OCI-LY1 (cell line): ENCODE results near the gene CCDC187.

ENCODE experiments used
- H2AFZ ChIP-seq: fragments of 200-600 bp; sonication (generic), shearing (Covaris generic); 2 replicates; pipeline ENCODE4 v1.6.0; 2014; ENCODE audit warnings: antibody characterized with exemption, mild to moderate bottlenecking, low read length
- H3F3A ChIP-seq: fragments of 200-600 bp; sonication (generic), shearing (Covaris generic); 2 replicates; pipeline ENCODE4 v1.6.0; 2014; ENCODE audit warnings: mild to moderate bottlenecking, antibody characterized with exemption, low read length, moderate library complexity; ENCODE audit not compliant: insufficient read depth
- H3K27ac ChIP-seq: fragments of 200-600 bp; sonication (generic); 2 replicates; pipeline ENCODE4 v1.5.1; 2014; ENCODE audit warnings: low read length, mixed run types, mild to moderate bottlenecking, low read depth; ENCODE audit not compliant: poor library complexity, severe bottlenecking
- H3K27me3 ChIP-seq: fragments of 200-600 bp; sonication (generic); 2 replicates; pipeline ENCODE4 v1.6.0; 2014; ENCODE audit warnings: antibody characterized with exemption, mild to moderate bottlenecking, low read length, moderate library complexity; ENCODE audit not compliant: insufficient read depth
- H3K36me3 ChIP-seq: fragments of 200-600 bp; sonication (generic); 2 replicates; pipeline ENCODE4 v1.6.1; 2014; ENCODE audit warnings: mild to moderate bottlenecking, antibody characterized with exemption, low read length, moderate library complexity, mixed read lengths; ENCODE audit not compliant: insufficient read depth
- H3K4me1 ChIP-seq: fragments of 200-600 bp; sonication (generic); 2 replicates; pipeline ENCODE4 v1.5.1; 2014; ENCODE audit warnings: mild to moderate bottlenecking, low read length, moderate library complexity; ENCODE audit not compliant: insufficient read depth, severe bottlenecking
- H3K4me2 ChIP-seq: fragments of 200-600 bp; sonication (generic), shearing (Covaris generic); 2 replicates; pipeline ENCODE4 v1.6.1; 2014; ENCODE audit warnings: low read length
- H3K4me3 ChIP-seq: fragments of 200-600 bp; sonication (generic); 2 replicates; pipeline ENCODE4 v1.5.1; 2014; ENCODE audit warnings: low read length, low read depth, mild to moderate bottlenecking, mixed read lengths; ENCODE audit not compliant: poor library complexity, severe bottlenecking
- H3K79me2 ChIP-seq: fragments of 200-600 bp; shearing (Covaris generic); 2 replicates; pipeline ENCODE4 v1.6.1; 2016; ENCODE audit warnings: mixed run types, low read length, mixed read lengths; ENCODE audit not compliant: insufficient read depth
- H3K9ac ChIP-seq: fragments of 200-600 bp; sonication (generic), shearing (Covaris generic); 2 replicates; pipeline ENCODE4 v1.6.1; 2014; ENCODE audit warnings: mild to moderate bottlenecking, low read length, mixed read lengths
- H3K9me2 ChIP-seq: fragments of 200-600 bp; sonication (generic), shearing (Covaris generic); 2 replicates; pipeline ENCODE4 v1.6.1; 2014; ENCODE audit warnings: low read depth, mild to moderate bottlenecking, low read length, mixed read lengths
- H3K9me3 ChIP-seq: fragments of 200-600 bp; shearing (Covaris generic); 2 replicates; pipeline ENCODE4 v1.6.1; 2014; ENCODE audit warnings: low read length, mixed read lengths
- H4K20me1 ChIP-seq: fragments of 200-600 bp; sonication (generic), shearing (Covaris generic); 2 replicates; pipeline ENCODE4 v1.6.0; 2016; ENCODE audit warnings: mild to moderate bottlenecking, low read length; ENCODE audit not compliant: insufficient read depth
- EZH2 ChIP-seq: fragments of 200-600 bp; sonication (generic), shearing (Covaris generic); IDR thresholded peaks from 2 replicates; pipeline ENCODE4 v1.8.0; 2017; ENCODE audit warnings: borderline replicate concordance, mixed run types, mild to moderate bottlenecking, antibody characterized with exemption, low read length, moderate library complexity, mixed read lengths
- TF ChIP-seq, protein P1 (sequence below): fragments of 200-600 bp; sonication (generic), shearing (Covaris generic); IDR thresholded peaks from 2 replicates; pipeline ENCODE4 v1.5.1; 2017; ENCODE audit warnings: mild to moderate bottlenecking, antibody characterized with exemption, low read length, moderate library complexity, mixed read lengths

CCDC187 gene

DNA sequence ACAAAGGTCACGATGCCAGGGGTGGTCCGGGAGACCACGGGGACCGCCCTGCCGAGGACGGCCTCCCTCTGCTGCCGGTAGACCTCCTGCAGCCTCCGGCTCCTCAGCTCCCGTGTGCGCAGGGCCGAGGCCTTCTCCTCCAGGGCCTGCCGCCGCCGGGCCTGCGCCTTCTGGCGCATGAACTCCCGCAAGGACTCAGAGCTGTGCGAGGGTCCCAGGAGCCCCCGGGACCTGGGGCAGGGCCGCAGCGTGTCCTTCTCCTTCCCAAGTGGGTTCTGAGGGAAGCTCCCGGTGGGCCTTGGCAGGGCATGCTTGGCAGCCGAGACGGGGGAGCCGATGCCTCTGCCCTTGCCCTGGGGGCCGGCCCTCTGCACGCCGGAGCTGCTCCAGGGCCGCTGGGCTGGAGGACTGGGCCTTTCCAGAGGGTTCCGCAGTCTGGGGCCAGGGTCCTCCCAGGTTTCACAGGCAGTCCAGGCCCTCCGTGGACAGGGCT is 13.3 kb downstream of the CCDC187 start:
- Histone ChIP-seq H3K4me1 (no peaks in the 10 kb centered on the region), H3K79me2 (no peaks in the 10 kb centered on the region), H3F3A (no peaks in the 10 kb centered on the region), H3K27ac (no peak overlapping the region), H3K9me2 (no peaks in the 10 kb centered on the region), H3K36me3 (no peaks in the 10 kb centered on the region), H3K27me3 (0 out of 2 replicates have a peak, but pooled peaks cover 6% of the 10 kb centered on the region), H3K9me3 (no peaks in the 10 kb centered on the region), H3K4me3 (no peak overlapping the region), H2AFZ (no peak overlapping the region), H4K20me1 (no peaks in the 10 kb centered on the region), H3K9ac (no peak overlapping the region), H3K4me2 (no peak overlapping the region)
- TF ChIP-seq, protein P1, sequence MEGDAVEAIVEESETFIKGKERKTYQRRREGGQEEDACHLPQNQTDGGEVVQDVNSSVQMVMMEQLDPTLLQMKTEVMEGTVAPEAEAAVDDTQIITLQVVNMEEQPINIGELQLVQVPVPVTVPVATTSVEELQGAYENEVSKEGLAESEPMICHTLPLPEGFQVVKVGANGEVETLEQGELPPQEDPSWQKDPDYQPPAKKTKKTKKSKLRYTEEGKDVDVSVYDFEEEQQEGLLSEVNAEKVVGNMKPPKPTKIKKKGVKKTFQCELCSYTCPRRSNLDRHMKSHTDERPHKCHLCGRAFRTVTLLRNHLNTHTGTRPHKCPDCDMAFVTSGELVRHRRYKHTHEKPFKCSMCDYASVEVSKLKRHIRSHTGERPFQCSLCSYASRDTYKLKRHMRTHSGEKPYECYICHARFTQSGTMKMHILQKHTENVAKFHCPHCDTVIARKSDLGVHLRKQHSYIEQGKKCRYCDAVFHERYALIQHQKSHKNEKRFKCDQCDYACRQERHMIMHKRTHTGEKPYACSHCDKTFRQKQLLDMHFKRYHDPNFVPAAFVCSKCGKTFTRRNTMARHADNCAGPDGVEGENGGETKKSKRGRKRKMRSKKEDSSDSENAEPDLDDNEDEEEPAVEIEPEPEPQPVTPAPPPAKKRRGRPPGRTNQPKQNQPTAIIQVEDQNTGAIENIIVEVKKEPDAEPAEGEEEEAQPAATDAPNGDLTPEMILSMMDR: no peak
- no peak for TF ChIP-seq EZH2

- Histone ChIP-seq H3K79me2 (no peaks in the 10 kb centered on the region), H2AFZ (no peak overlapping the region), H3K4me1 (no peaks in the 10 kb centered on the region), H3K36me3 (no peaks in the 10 kb centered on the region), H4K20me1 (no peaks in the 10 kb centered on the region), H3K4me3 (no peak overlapping the region), H3K9me2 (no peaks in the 10 kb centered on the region), H3K9ac (no peak overlapping the region), H3K9me3 (no peaks in the 10 kb centered on the region), H3K27me3 (0 out of 2 replicates have a peak, but pooled peaks cover 6% of the 10 kb centered on the region), H3F3A (no peaks in the 10 kb centered on the region), H3K4me2 (no peak overlapping the region), H3K27ac (no peak overlapping the region)
- TF ChIP-seq, protein P1: no peak
- TF ChIP-seq EZH2: no peak
Measured at GRCh38 chr9:136289651-136290507, 14.0 kb downstream of the CCDC187 start.

DNA sequence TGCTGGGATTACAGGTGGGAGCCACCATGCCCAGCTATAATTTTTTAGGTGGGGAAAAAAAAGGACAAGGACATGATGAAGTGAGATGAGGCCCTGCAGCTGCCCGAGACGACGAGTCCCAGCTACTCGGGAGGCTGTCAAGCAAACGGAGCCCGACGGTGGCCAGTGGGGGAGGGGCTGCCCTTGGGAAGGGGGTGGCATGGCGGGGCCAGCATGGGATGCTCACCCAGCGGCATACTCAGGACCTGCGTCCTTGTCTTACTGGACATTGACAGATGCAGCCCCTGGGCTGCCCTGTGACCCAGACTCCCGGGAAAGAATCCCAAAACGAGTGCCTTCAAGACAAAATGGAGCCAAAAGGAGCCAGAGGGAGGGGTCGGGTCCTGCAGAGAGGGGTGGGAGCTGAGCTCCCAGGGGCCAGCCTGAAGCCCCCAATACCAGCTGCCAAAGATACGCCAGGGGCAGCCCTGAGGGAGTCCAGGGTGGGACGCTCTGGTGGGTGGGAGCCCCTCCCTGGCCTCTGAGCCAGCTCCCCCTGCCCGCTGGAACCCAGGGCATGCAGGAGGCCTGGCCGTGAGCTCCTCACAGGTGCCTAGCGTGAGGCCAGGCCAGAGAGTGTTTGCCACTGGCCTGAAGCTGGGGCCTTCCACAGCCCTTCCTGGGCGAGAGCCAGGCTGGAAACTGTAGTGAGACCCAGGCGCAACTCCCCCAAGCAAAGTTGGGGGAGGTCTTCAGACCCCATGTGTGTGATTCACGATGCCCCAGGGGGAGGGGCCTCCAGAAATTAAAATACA is 15.7 kb downstream of the CCDC187 start:
- H3K27me3 ChIP-seq: 0 out of 2 replicates have a peak, but pooled peaks cover 6% of the 10 kb centered on the region
- TF ChIP-seq, protein P1: no peak
- TF ChIP-seq EZH2: no peak
- H3K9me3 ChIP-seq: no peaks in the 10 kb centered on the region
- H2AFZ ChIP-seq: no peak overlapping the region
- H3K4me1 ChIP-seq: peaks cover 3% of the 10 kb centered on the region
- no peak overlapping the region for H3K4me3 ChIP-seq
- no peaks in the 10 kb centered on the region for H3K36me3 ChIP-seq
- H3K9ac ChIP-seq: no peak overlapping the region
- H3K27ac ChIP-seq: no peak overlapping the region
- no peaks in the 10 kb centered on the region for H4K20me1 ChIP-seq
- no peak overlapping the region for H3K4me2 ChIP-seq
- H3K9me2 ChIP-seq: no peaks in the 10 kb centered on the region
- H3F3A ChIP-seq: no peaks in the 10 kb centered on the region
- H3K79me2 ChIP-seq: no peaks in the 10 kb centered on the region
